Hindlimb muscle (tissue), 1 donor: Measurements from ENCODE around the gene SPPL2A. TPM values are rescaled to one million over a fixed set of nuclear protein-coding genes. Genes with fewer than 3 reads are reported as not detected.

Source experiments
- DNase-seq: peaks from one replicate; pipeline ENCODE4 v3.0.0-alpha.2; 2013
- polyA plus RNA-seq: library from polyadenylated mRNA; unstranded; fragments of 120-200 nt; gene quantifications from one replicate; pipeline ENCODE4 v1.2.1, GENCODE V29; 2013; ENCODE audit not compliant: insufficient read length

The SPPL2A gene
- polyA plus RNA-seq, 1 donor, result 45.0 TPM

- DNase-seq, result peak; percentile 96
Observed at GRCh38 chr15:50686469-50687301, 78.8 kb downstream of the SPPL2A start, which contains the start of gene TRPM7. Gene TRPM7, minus strand, starts transcription at chr15:50686797. Its CDS starts 264 bp downstream, at chr15:50686533.

- DNase-seq, result peak; percentile 45
Observed at GRCh38 chr15:50685976-50686468, 79.5 kb downstream of the SPPL2A start.

- DNase-seq, result peak; percentile 5
Observed at GRCh38 chr15:50685191-50685975, 80.1 kb downstream of the SPPL2A start.

- DNase-seq, result no peak
Observed at GRCh38 chr15:50681467-50681866, 84.0 kb downstream of the SPPL2A start.

- no peak for DNase-seq
Observed at GRCh38 chr15:50676799-50677483, 88.6 kb downstream of the SPPL2A start.

- peak; percentile 38 for DNase-seq
Observed at GRCh38 chr15:50675535-50676144, 89.9 kb downstream of the SPPL2A start.

GRCh38 chr15:50670115-50670514 lies 95.4 kb downstream of the SPPL2A start:
- DNase-seq, result no peak

GRCh38 chr15:50669611-50670010 lies 95.9 kb downstream of the SPPL2A start:
- DNase-seq, result no peak

GRCh38 chr15:50665938-50666337 lies 99.6 kb downstream of the SPPL2A start:
- no peak for DNase-seq

- DNase-seq, result no peak
Observed at GRCh38 chr15:50655555-50655954, 110.0 kb downstream of the SPPL2A start.

- DNase-seq, result no peak
Observed at GRCh38 chr15:50653156-50653743, 112.3 kb downstream of the SPPL2A start.

- DNase-seq, result no peak
Observed at GRCh38 chr15:50652671-50653070, 112.8 kb downstream of the SPPL2A start.

Other genes starting within 250 kb of the SPPL2A start
- gene USP50, start 219.0 kb downstream of the SPPL2A start, polyA plus RNA-seq, result 0.57 TPM
- gene TRPM7, start 78.9 kb downstream of the SPPL2A start, polyA plus RNA-seq, result 17.8 TPM
- 8.0 TPM for gene AP4E1, start 143.0 kb upstream of the SPPL2A start, polyA plus RNA-seq